Measurements from ENCODE around the gene TEC. TPM values are rescaled to one million over a fixed set of nuclear protein-coding genes. Genes with fewer than 3 reads are reported as not detected.

Gene TEC
- total and polyA plus RNA-seq, 3 donors from 2014 or later = 3.5 to 10.8 (median 9.2) TPM

- DNase-seq = no peak
- Histone ChIP-seq H3K9me3 (no peaks in the 10 kb centered on the region), H3K4me3 (no peak overlapping the region), H3K27me3 (no peaks in the 10 kb centered on the region), H3K36me3 (ENCODE audit: low read depth, missing control alignments) (no peaks in the 10 kb centered on the region), H3K27ac (peak overlapping the region; percentile 8 to 60), H3K4me1 (peaks cover 11% of the 10 kb centered on the region)
- intact Hi-C loops (cut with DNase I; ENCODE audit: low total_unique reads) = no loop called here
- no peak for TF ChIP-seq CTCF (IDR thresholded peaks at IDR 0.05)
- 61 to 78% methylated on average over 5 to 6 of the region's 6 CpGs for WGBS, 2 donors
These were observed 14.3 kb downstream of the TEC start for GRCh38 chr4:48255072-48255958.

- H3K4me3 ChIP-seq = no peak overlapping the region
- WGBS, 2 donors = 54 to 57% methylated on average over 6 of the region's 6 CpGs
- intact Hi-C loops (cut with DNase I; ENCODE audit: low total_unique reads) = no loop called here
- no peaks in the 10 kb centered on the region for H3K36me3 ChIP-seq (ENCODE audit: low read depth, missing control alignments)
- TF ChIP-seq POLR2A (IDR thresholded peaks at IDR 0.05) (no peak), CTCF (IDR thresholded peaks at IDR 0.05) (no peak)
- peak; percentile 91 for DNase-seq
- peaks cover 11% of the 10 kb centered on the region for H3K4me1 ChIP-seq
- no peaks in the 10 kb centered on the region for H3K27me3 ChIP-seq
- H3K9me3 ChIP-seq = no peaks in the 10 kb centered on the region
- peak overlapping the region; percentile 8 to 60 for H3K27ac ChIP-seq
These were observed 15.1 kb downstream of the TEC start for GRCh38 chr4:48254381-48255071.

- Histone ChIP-seq H3K4me1 (peaks cover 11% of the 10 kb centered on the region), H3K4me3 (no peak overlapping the region), H3K9me3 (no peaks in the 10 kb centered on the region), H3K27me3 (no peaks in the 10 kb centered on the region), H3K27ac (peak overlapping the region in 1 of 2 donors; percentile 41), H3K36me3 (ENCODE audit: low read depth, missing control alignments) (no peaks in the 10 kb centered on the region)
- intact Hi-C loops (cut with DNase I; ENCODE audit: low total_unique reads) = no loop called here
- DNase-seq = no peak
- no peak for TF ChIP-seq POLR2A (IDR thresholded peaks at IDR 0.05)
- TF ChIP-seq CTCF (IDR thresholded peaks at IDR 0.05) = no peak
These were observed 17.3 kb downstream of the TEC start for GRCh38 chr4:48252313-48252712.

- peaks cover 11% of the 10 kb centered on the region for H3K4me1 ChIP-seq
- H3K36me3 ChIP-seq (ENCODE audit: low read depth, missing control alignments) = no peaks in the 10 kb centered on the region
- no peak for DNase-seq
- WGBS, 2 donors = 93 to 97% methylated on average over 2 of the region's 2 CpGs
- TF ChIP-seq CTCF (IDR thresholded peaks at IDR 0.05) (no peak), POLR2A (IDR thresholded peaks at IDR 0.05) (no peak)
- intact Hi-C loops (cut with DNase I; ENCODE audit: low total_unique reads) = no loop called here
- H3K27me3 ChIP-seq = no peaks in the 10 kb centered on the region
- H3K4me3 ChIP-seq = no peak overlapping the region
- no peak overlapping the region for H3K27ac ChIP-seq
- H3K9me3 ChIP-seq = no peaks in the 10 kb centered on the region
These were observed 18.7 kb downstream of the TEC start for GRCh38 chr4:48250980-48251379.

Measured in testis (tissue), 3 donors.